ENCODE data around the gene LIN54.
"Not testable (repeated sequence)": the region's sequence is repeated elsewhere in the genome, so short reads cannot be mapped to it uniquely, and the experiment has no call there.

LIN54 gene

DNA sequence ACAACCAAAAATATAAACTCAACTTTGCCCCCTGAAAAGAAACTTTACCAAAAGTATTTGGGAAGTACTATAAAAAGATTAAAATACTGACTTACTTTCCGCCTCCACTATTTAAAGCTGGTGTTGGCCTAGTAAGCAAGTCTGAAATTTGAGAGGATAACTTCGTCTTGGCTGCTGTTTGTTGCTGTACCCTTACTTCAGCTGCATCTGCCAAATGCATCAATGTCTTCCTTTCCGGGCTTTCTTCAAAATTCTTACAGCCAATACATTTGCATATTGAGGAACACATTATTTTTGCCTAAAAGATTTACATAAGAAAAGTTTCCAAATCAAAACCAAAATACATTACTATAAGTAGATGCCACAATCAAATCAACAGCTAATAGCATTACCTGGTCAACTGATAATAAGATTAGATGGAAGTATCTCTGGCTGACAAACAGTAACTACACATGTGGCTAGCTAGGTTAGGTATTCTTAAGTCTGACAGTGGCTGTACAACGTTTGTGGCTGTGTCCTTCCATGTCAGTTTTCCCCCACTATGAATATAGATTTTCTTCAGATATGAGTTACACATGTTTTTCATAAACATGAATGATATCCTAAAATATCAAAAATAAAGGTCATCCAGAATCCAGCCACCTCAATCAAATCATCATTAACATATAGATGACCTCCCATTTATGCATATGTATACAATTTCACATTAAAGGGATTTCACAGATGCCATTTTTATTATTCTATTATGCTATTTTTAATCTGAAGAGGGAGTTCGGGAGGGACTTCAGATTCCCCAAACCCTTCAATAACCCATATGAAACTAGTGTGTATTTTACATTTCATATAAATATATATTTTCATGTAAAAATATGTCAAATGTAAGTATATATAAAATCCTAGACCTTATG lies 79.5 kb downstream of the LIN54 start:
- no peak for DNase-seq

DNA sequence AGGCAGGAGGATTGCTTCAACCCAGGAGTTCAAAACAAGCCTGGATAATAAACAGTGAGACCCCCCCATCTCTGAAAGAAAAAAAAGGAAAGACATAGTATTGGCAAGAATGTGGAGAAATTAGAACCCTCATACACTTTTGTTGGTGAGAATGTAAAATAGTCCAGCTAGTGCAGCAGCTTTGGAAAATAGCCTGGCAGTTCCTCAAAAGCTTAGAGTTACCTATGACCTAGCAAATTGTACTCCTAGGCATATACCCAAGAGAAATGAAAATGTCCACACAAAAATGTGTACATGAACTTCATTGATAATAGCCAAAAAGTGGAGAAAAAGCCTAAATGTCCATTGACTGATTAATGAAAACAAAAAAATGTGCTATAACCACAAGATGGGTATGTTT lies 88.8 kb downstream of the LIN54 start:
- DNase-seq: no peak

GRCh38 chr4:82919386-82919785 lies 91.2 kb downstream of the LIN54 start:
- no peak for DNase-seq

- DNase-seq: no peak
Measured at GRCh38 chr4:82918091-82918490, 92.5 kb downstream of the LIN54 start.

GRCh38 chr4:82913968-82914367 lies 96.7 kb downstream of the LIN54 start:
- not testable (repeated sequence) for DNase-seq

GRCh38 chr4:82913305-82913704 lies 97.3 kb downstream of the LIN54 start:
- DNase-seq: no peak

GRCh38 chr4:82909326-82909725 lies 101.3 kb downstream of the LIN54 start:
- no peak for DNase-seq

- no peak for DNase-seq
Measured at GRCh38 chr4:82906469-82906868, 104.2 kb downstream of the LIN54 start.

- DNase-seq: peak; percentile 50
Measured at GRCh38 chr4:82905205-82905604, 105.4 kb downstream of the LIN54 start.

GRCh38 chr4:82903737-82904136 lies 106.9 kb downstream of the LIN54 start:
- no peak for DNase-seq

DNA sequence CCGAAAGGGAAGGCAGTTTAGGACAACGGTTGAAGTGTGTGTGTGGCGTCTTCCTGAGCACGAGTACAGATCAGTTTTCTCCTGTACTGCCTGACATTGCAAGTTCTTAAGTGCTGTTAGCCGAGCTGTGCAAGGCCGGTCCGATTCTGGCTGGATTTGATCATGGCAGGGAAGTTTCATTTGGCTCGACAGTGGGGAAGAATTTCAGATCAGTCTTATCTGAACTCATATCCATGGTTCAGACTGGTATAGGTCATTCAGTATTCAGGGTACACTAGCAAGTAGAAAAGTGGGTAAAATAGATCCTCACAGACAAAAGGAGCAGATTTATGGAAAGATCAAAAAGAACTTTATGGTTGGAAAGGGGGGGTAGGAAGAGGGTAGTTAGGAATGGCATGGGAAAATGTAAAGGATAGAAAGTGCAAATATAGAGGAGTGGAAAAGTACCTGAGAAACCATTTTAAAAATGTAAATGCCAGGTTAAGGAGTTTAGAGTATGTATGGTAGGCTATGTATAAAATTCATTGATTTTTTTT lies 109.4 kb downstream of the LIN54 start:
- no peak for DNase-seq

DNA sequence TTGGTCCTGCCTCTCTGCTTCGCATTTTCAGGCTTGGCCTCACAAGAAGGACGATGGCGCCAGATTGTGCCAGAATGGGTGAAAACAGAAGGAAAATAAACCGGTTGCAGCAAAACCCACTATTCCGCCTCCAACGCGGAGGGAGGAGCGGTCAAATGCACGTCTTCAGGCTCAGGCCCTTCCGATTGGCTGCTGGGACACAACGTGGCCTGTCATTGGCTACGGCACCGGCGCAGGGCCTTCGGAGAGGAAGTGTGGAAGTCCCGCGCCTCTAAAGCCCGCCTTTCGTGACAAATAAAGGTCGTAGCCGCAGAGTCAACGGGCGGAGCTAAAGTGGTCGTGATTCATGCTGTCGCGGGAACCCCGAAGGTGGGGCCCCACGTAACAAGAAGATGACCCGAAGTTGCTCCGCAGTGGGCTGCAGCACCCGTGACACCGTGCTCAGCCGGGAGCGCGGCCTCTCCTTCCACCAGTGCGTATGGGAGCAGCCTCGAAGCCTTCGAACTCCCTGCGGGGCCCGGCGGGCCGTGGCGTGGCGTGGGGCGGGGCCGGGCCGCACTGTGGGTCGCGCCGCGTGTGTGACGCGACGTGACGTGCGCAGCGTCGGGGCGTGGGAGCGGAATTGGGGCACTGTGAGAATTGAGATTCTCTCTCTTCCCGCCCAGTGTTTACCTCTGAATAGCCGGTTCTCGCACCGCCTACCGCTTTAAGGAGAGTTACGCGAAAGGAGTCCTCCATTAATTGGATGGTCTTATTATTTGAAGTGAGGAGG lies 110.0 kb downstream of the LIN54 start, which contains the start of gene THAP9:
Gene THAP9, plus strand, starts transcription at position 325 of the 772 bp plus-strand sequence. Its CDS starts 68 bp downstream, at position 393.
- DNase-seq: peak; percentile 99

DNA sequence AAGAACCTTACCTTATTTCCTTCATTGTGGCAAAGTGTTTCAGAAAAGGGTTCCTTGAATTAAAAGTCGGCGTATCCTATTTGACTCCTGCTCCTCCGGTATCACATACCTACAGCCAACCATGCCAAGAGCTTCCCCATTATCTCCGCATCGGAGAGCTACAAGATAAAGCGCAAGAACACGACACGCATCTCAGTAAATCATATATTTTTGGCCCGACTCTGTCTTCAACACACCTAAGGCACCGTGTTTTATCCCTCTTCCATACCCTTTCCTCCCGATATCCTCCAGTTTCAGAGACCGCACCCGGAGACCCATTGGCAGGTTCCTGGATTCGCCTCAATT lies 110.6 kb downstream of the LIN54 start:
- no peak for DNase-seq

DNA sequence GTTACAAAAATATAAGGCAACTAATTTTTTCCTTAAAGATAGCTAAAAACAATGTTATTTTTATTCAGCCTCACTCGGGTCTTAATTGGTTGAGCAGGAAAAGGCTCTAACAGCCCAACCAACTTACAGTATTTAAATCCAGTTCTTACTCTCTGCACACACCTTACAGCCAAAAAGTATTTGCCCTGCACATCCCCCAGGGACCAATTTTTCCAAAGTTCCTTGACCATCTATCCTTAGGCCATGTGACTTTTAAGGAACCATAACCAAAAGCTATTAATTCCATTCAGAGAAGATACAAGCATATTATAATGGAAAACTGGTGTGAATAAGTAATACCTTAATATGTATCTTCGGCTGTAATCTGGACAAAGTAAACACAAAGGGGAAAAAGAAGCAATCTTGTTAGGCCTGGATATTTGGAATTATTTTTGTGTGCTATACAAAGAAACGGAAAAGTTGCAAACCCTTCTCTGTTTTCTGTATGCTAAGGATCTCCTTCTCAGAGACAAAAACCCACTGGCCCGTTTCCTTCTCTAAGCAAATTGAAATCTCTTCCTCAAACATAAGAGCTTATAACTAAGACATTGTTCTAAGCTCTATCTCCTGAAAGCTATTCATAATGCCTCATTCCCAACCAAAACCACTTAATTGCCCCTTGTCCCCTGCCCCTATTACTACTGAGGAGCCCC lies 111.1 kb downstream of the LIN54 start:
- peak; percentile 13 for DNase-seq

GRCh38 chr4:82898322-82899243 lies 112.0 kb downstream of the LIN54 start:
- DNase-seq: peak; percentile 41

- DNase-seq: no peak
Measured at GRCh38 chr4:82896755-82897154, 113.9 kb downstream of the LIN54 start.

DNA sequence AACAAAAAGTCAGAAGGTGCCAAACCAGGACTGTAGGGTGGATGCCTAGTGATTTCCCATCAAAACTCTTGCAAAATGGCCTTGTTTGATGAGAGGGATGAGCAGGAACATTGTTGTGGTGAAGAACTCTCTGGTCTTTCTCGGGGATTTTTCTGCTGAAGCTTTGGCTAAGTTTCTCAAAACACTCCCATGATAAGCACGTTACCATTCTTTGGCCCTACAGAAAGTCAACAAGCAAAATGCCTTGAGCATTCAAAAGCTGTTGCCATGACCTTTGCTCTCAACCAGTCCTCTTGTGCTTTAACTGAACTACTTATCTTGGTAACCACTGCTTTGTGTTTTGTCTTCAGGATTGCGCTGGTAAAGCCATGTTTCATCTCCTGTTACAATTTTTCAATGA lies 116.7 kb downstream of the LIN54 start:
- no peak for DNase-seq

GRCh38 chr4:82892467-82892802 lies 118.2 kb downstream of the LIN54 start:
- no peak for DNase-seq

GRCh38 chr4:82891707-82892466 lies 118.7 kb downstream of the LIN54 start:
- no peak for DNase-seq

- peak; percentile 97 for DNase-seq
Measured at GRCh38 chr4:82890901-82891706, 119.5 kb downstream of the LIN54 start, which contains the start of gene SEC31A. Gene SEC31A (minus strand): TSS chr4:82891153. CDS start chr4:82881936, 9,217 bp downstream.
